Placental pericyte (primary cell): ENCODE measurements around the gene FBXO8. TPM values are rescaled to one million over a fixed set of nuclear protein-coding genes. Genes with fewer than 3 reads are reported as not detected.

Experiments used
- total RNA-seq: library from RNA; depleted of rRNA; stranded (reverse); fragments of >200 nt; gene quantifications from 2 replicates; pipeline ENCODE4 v1.2.3, GENCODE V29; 2012

The FBXO8 gene
- 31.4 and 40.9 TPM in 2 replicates for total RNA-seq

GRCh38 chr4:174283507-174284471 lies at the start of gene FBXO8, which contains the start of gene CEP44:
FBXO8 (minus strand) TSS chr4:174283667; CDS start chr4:174263092, 20,575 bp downstream.
CEP44 (plus strand) TSS chr4:174283911; CDS start chr4:174299122, 15,211 bp downstream.

Other genes with a start within 250 kb of the FBXO8 start
- 11.6 and 21.5 TPM in 2 replicates for gene CEP44, start 244 bp upstream of the FBXO8 start, total RNA-seq
- 1.6 TPM in 1 of 2 replicates, not detected in the other for gene HPGD, start 238.8 kb upstream of the FBXO8 start, total RNA-seq